Liver (tissue), 9 donors: ENCODE data around the gene FOSL2. TPM values are rescaled to one million over a fixed set of nuclear protein-coding genes. Genes with fewer than 3 reads are reported as not detected.
A peak's percentile ranks its signal among the peaks of the same experiment; 100 is the strongest.

Source experiments
- DNase-seq: peaks from one replicate; pipeline ENCODE4 v3.0.0-alpha.2; 2017; ENCODE audit warnings: low spot score
- H3K27ac ChIP-seq, 2 donors: one replicate each; pipeline ENCODE4 v1.7.0; 2013; ENCODE audit warnings: inconsistent platforms in 2 of 2, low read length in 2 of 2, control low read depth in 1 of 2, low read depth in 1 of 2, mild to moderate bottlenecking in 1 of 2
- H3K27me3 ChIP-seq, 4 donors: one replicate each; pipeline versions ENCODE4 v1.6.1 to v1.7.0; 2013; ENCODE audit warnings: low read length in 3 of 4, inconsistent platforms in 1 of 4, mild to moderate bottlenecking in 1 of 4, moderate library complexity in 1 of 4; ENCODE audit not compliant: control insufficient read depth in 4 of 4, insufficient read depth in 4 of 4
- H3K36me3 ChIP-seq, 4 donors: one replicate each; pipeline versions ENCODE4 v1.6.1 to v1.7.0; 2013; ENCODE audit warnings: low read length in 3 of 4, mild to moderate bottlenecking in 3 of 4, low read depth in 1 of 4, moderate library complexity in 1 of 4; ENCODE audit not compliant: control insufficient read depth in 4 of 4, insufficient read depth in 3 of 4
- H3K4me1 ChIP-seq, 4 donors: one replicate each; pipeline versions ENCODE4 v1.6.1 to v1.7.0; 2013; ENCODE audit warnings: low read length in 3 of 4, mild to moderate bottlenecking in 3 of 4, moderate library complexity in 1 of 4; ENCODE audit not compliant: control insufficient read depth in 4 of 4, insufficient read depth in 4 of 4
- H3K4me3 ChIP-seq, 3 donors: one replicate each; pipeline versions ENCODE4 v1.6.1 to v1.7.0; 2013; ENCODE audit warnings: low read length in 3 of 3, control low read depth in 1 of 3, low read depth in 1 of 3, mild to moderate bottlenecking in 1 of 3
- H3K9ac ChIP-seq, 2 donors: one replicate each; pipeline ENCODE4 v1.7.0; 2013; ENCODE audit warnings: low read length in 2 of 2, mild to moderate bottlenecking in 2 of 2, moderate library complexity in 2 of 2, control low read depth in 1 of 2, low read depth in 1 of 2
- H3K9me3 ChIP-seq, 4 donors: one replicate each; pipeline versions ENCODE4 v1.6.1 to v1.7.0; 2013; ENCODE audit warnings: low read length in 3 of 4; ENCODE audit not compliant: control insufficient read depth in 4 of 4
- ATF3 ChIP-seq: IDR thresholded peaks from 2 replicates; pipeline ENCODE4 v1.6.1; 2016; ENCODE audit warnings: antibody characterized with exemption
- CTCF ChIP-seq: fragments of 150-350 bp; IDR thresholded peaks from 2 replicates; pipeline ENCODE4 v1.5.1; 2017; ENCODE audit warnings: improper control_type of control experiment, low read depth, low read length; ENCODE audit not compliant: missing input control
- EGR1 ChIP-seq, 2 donors: IDR thresholded peaks; 2 replicates each; pipeline ENCODE4 v1.6.1; 2016 to 2018; ENCODE audit warnings: antibody characterized with exemption in 2 of 2, low read depth in 2 of 2
- FOXA1 ChIP-seq: IDR thresholded peaks from 2 replicates; pipeline ENCODE4 v1.6.1; 2016; ENCODE audit warnings: antibody characterized with exemption
- GABPA ChIP-seq, 2 donors: IDR thresholded peaks in 1 of 2; conservative IDR thresholded peaks in 1 of 2; 2 replicates each; pipeline ENCODE4 v1.6.1; 2016; ENCODE audit warnings: antibody characterized with exemption in 2 of 2, mild to moderate bottlenecking in 1 of 2, moderate library complexity in 1 of 2
- HNF4A ChIP-seq, 2 donors: conservative IDR thresholded peaks; 2 replicates each; pipeline ENCODE4 v1.6.1; 2016; ENCODE audit warnings: antibody characterized with exemption in 2 of 2, mild to moderate bottlenecking in 2 of 2
- MAX ChIP-seq: IDR thresholded peaks from 2 replicates; pipeline ENCODE4 v1.6.1; 2016; ENCODE audit warnings: antibody characterized with exemption
- NR2F2 ChIP-seq: IDR thresholded peaks from 2 replicates; pipeline ENCODE4 v1.6.1; 2016; ENCODE audit warnings: antibody characterized with exemption
- RAD21 ChIP-seq, 2 donors: IDR thresholded peaks; 2 replicates each; pipeline ENCODE4 v1.6.1; 2016; ENCODE audit warnings: antibody characterized with exemption in 2 of 2, mild to moderate bottlenecking in 2 of 2
- REST ChIP-seq: IDR thresholded peaks from 2 replicates; pipeline ENCODE4 v1.6.1; 2016; ENCODE audit warnings: antibody characterized with exemption, mild to moderate bottlenecking
- TAF1 ChIP-seq: conservative IDR thresholded peaks from 2 replicates; pipeline ENCODE4 v1.6.1; 2016; ENCODE audit warnings: antibody characterized with exemption, mild to moderate bottlenecking
- ZBTB33 ChIP-seq: IDR thresholded peaks from 2 replicates; pipeline ENCODE4 v1.6.1; 2016; ENCODE audit warnings: antibody characterized with exemption
- WGBS: extraction: QIAGEN DNeasy Blood & Tissue Kit; methylation state at CpG from one replicate; pipeline ENCODE4 v1.1.7; 2013; 5-methylcytosine and 5-hydroxymethylcytosine counted together
- polyA plus RNA-seq, 2 donors: library from polyadenylated mRNA; stranded (reverse) in 1 of 2; unstranded in 1 of 2; fragments of 200-250 nt in 1 of 2; fragments of >200 nt in 1 of 2; fragmentation: Nextera tagmentation in 1 of 2; extraction: Ambion mirVana in 1 of 2; gene quantifications; one replicate each; pipeline versions ENCODE4 v1.2.1 to v1.2.3, GENCODE V29; 2013 to 2015
- total RNA-seq, 2 donors: library from RNA; depleted of rRNA; stranded (reverse); fragments of >200 nt; gene quantifications; one replicate each; pipeline ENCODE4 v1.2.3, GENCODE V29; 2014
- donor health status: healthy.
- donor health status: healthy.
- donor health status: healthy.
- donor health status: healthy.
- donor health status: healthy.

Gene FOSL2
- total and polyA plus RNA-seq, 4 donors = 1.9 to 10.7 (median 2.6) TPM

GRCh38 chr2:28393114-28393836, 617 bp downstream of the FOSL2 start:
- DNase-seq = peak; percentile 47
- Histone ChIP-seq H3K4me3 (peak overlapping the region; percentile 78 to 99 (median 93)), H3K27ac (peak overlapping the region; percentile 93 to 99), H3K4me1 (peaks cover 3 to 24% (median 14%) of the 10 kb centered on the region in 4 donors), H3K9me3 (no peaks in the 10 kb centered on the region), H3K27me3 (no peaks in the 10 kb centered on the region), H3K36me3 (no peaks in the 10 kb centered on the region), H3K9ac (peak overlapping the region; percentile 86 to 96)
- TF ChIP-seq TAF1 (no peak), EGR1 (IDR thresholded peaks at IDR 0.05; ENCODE audit: low read depth in 2 of 2) (peak; percentile 60 to 88), NR2F2 (no peak), ATF3 (no peak), GABPA (IDR thresholded peaks at IDR 0.05 in 1 of 2, conservative IDR thresholded peaks at IDR 0.05 in 1 of 2) (no peak), CTCF (no peak), FOXA1 (no peak), RAD21 (IDR thresholded peaks at IDR 0.05) (peak in 1 of 2 donors; percentile 20)
- WGBS = under 1% methylated on average over 81 of the region's 81 CpGs

- no peak for TF ChIP-seq NR2F2
- no peak for TF ChIP-seq HNF4A (conservative IDR thresholded peaks at IDR 0.05)
- TF ChIP-seq ZBTB33 = no peak
- TF ChIP-seq MAX = no peak
- no peak for TF ChIP-seq REST
- no peak for TF ChIP-seq GABPA (IDR thresholded peaks at IDR 0.05 in 1 of 2, conservative IDR thresholded peaks at IDR 0.05 in 1 of 2)
- 10% methylated on average over 21 of the region's 21 CpGs for WGBS
- DNase-seq = no peak
Observed at GRCh38 chr2:28394331-28394877, 1.7 kb downstream of the FOSL2 start.

More at GRCh38 chr2:28394331-28394877, 1.7 kb downstream of the FOSL2 start:
- H3K4me3 ChIP-seq = peak overlapping the region; percentile 78 to 99 (median 93)
- H3K36me3 ChIP-seq = peaks cover 0 to 2% (median 0%) of the 10 kb centered on the region in 4 donors
- H3K9me3 ChIP-seq = no peaks in the 10 kb centered on the region
- H3K4me1 ChIP-seq = peaks cover 3 to 25% (median 19%) of the 10 kb centered on the region in 4 donors
- peak overlapping the region; percentile 88 to 96 for H3K9ac ChIP-seq
- peak overlapping the region; percentile 93 to 99 for H3K27ac ChIP-seq
- no peaks in the 10 kb centered on the region for H3K27me3 ChIP-seq
